K562 (cell line): ENCODE data around the gene PTCH2. TPM values are rescaled to one million over a fixed set of nuclear protein-coding genes. Genes with fewer than 3 reads are reported as not detected.
A peak's percentile ranks its signal among the peaks of the same experiment; 100 is the strongest.

ENCODE experiments used
- ATAC-seq: fragments of 200-7000 bp; cut with Tn5 transposase; 3 replicates; pipeline ENCODE4 v1.9.1; 2020; ENCODE audit warnings: moderate library complexity
- BruUV-seq: library from RNA; stranded (reverse); fragments of 400-500 nt; replicated peaks from 2 replicates; lab custom pipeline; 2021; lab: Mats Ljungman, UMichigan
- CTCF ChIA-PET: fragments of 300-600 bp; formaldehyde crosslinking; extraction: SDS; loops from one replicate; lab custom pipeline; 2021; ENCODE audit warnings: low intra/inter-chr PET ratio; lab: Yijun Ruan, JAX
- POLR2A ChIA-PET: fragments of 300-600, 350-650 bp; sonication (Branson Sonifier 250); formaldehyde crosslinking; extraction: SDS; loops from one replicate; lab custom pipeline; 2021; ENCODE audit warnings: antibody characterized with exemption, inconsistent platforms; lab: Yijun Ruan, JAX
- DNase-seq, 4 experiments: peaks; one replicate each; pipeline versions ENCODE4 v3.0.0 to v3.0.0-alpha.2; 2011 to 2018; ENCODE audit warnings: low spot score in 3 of 4, mixed read lengths in 3 of 4; ENCODE audit errors: extremely low read depth in 1 of 4
- FAIRE-seq: peaks from 2 replicates; lab custom pipeline; 2011; peaks lifted over from hg19 to GRCh38; lab: Jason Lieb, UNC
- H2AFZ ChIP-seq: 2 replicates; pipeline ENCODE4 v1.6.0; 2011; ENCODE audit warnings: low read depth, low read length, control low read depth, inconsistent platforms
- H3K27ac ChIP-seq: fragments of 200-600 bp; 3 replicates; pipeline ENCODE4 v1.8.0; 2011; ENCODE audit warnings: low read depth, mild to moderate bottlenecking, control low read depth, inconsistent platforms, low read length, moderate library complexity, mixed read lengths; ENCODE audit errors: extremely low read depth
- H3K27me3 ChIP-seq, 2 experiments: fragments of 300-600 bp in 1 of 2; 2 replicates in 1 of 2; 3 replicates in 1 of 2; pipeline versions ENCODE4 v1.6.0 to v1.8.0; 2011; ENCODE audit warnings: inconsistent platforms in 2 of 2, low read length in 2 of 2, mild to moderate bottlenecking in 1 of 2, mixed read lengths in 1 of 2, moderate library complexity in 1 of 2; ENCODE audit not compliant: control insufficient read depth in 2 of 2, insufficient read depth in 2 of 2
- H3K36me3 ChIP-seq: fragments of 300-600 bp; 3 replicates; pipeline ENCODE4 v1.8.0; 2011; ENCODE audit warnings: mild to moderate bottlenecking, low read length, inconsistent platforms; ENCODE audit not compliant: control insufficient read depth, insufficient read depth
- H3K4me1 ChIP-seq, 2 experiments: fragments of 200-600 bp in 1 of 2; replicated peaks in 1 of 2; 2 replicates in 1 of 2; 3 replicates in 1 of 2; pipeline versions ENCODE4 v1.5.1 to v1.8.0; 2011; ENCODE audit warnings: inconsistent platforms in 2 of 2, low read length in 2 of 2, mild to moderate bottlenecking in 1 of 2, mixed read lengths in 1 of 2, moderate library complexity in 1 of 2; ENCODE audit not compliant: control insufficient read depth in 2 of 2, insufficient read depth in 2 of 2
- H3K4me2 ChIP-seq: 2 replicates; pipeline ENCODE4 v1.6.1; 2011; ENCODE audit warnings: low read length, control low read depth, inconsistent platforms, mixed read lengths; ENCODE audit not compliant: insufficient read depth
- H3K4me3 ChIP-seq: fragments of 200-600 bp; sonication (generic), shearing (Covaris generic); 2 replicates; pipeline ENCODE4 v1.5.1; 2016; ENCODE audit warnings: control low read depth, inconsistent platforms
- H3K79me2 ChIP-seq: fragments of 200-600 bp; 3 replicates; pipeline ENCODE4 v1.8.0; 2011; ENCODE audit warnings: low read length, inconsistent platforms; ENCODE audit not compliant: control insufficient read depth, insufficient read depth
- H3K9ac ChIP-seq, 2 experiments: 2 replicates each; pipeline versions ENCODE4 v1.6.0 to v1.6.1; 2011; ENCODE audit warnings: low read depth in 2 of 2, low read length in 2 of 2, control low read depth in 1 of 2, inconsistent platforms in 1 of 2, mild to moderate bottlenecking in 1 of 2, mixed read lengths in 1 of 2; ENCODE audit not compliant: insufficient read depth in 1 of 2
- H3K9me1 ChIP-seq: one replicate; pipeline ENCODE4 v1.6.0; 2011; ENCODE audit warnings: inconsistent platforms, mild to moderate bottlenecking, low read length, moderate library complexity; ENCODE audit not compliant: control insufficient read depth, insufficient read depth
- H3K9me3 ChIP-seq: replicated peaks from 2 replicates; pipeline ENCODE4 v1.5.1; 2011; ENCODE audit warnings: low read depth, low read length, inconsistent platforms; ENCODE audit not compliant: control insufficient read depth, insufficient read depth
- H4K20me1 ChIP-seq: replicated peaks from 2 replicates; pipeline ENCODE4 v1.6.1; 2011; ENCODE audit warnings: low read length, inconsistent platforms, mixed read lengths; ENCODE audit not compliant: control insufficient read depth, insufficient read depth
- E2F5 ChIP-seq: sonication (generic); formaldehyde crosslinking; IDR thresholded peaks from 2 replicates; pipeline ENCODE4 v1.8.0; 2022; ENCODE audit warnings: mild to moderate bottlenecking, missing genetic modification reagents
- HOMEZ ChIP-seq: fragments of 250-450 bp; sonication (Bioruptor Pico); IDR thresholded peaks from 2 replicates; pipeline ENCODE4 v1.4.0; 2020; ENCODE audit warnings: mild to moderate bottlenecking, moderate library complexity
- KAT7 ChIP-seq: sonication (generic); formaldehyde crosslinking; IDR thresholded peaks from 2 replicates; pipeline ENCODE4 v1.8.0; 2022; ENCODE audit warnings: missing genetic modification reagents, mild to moderate bottlenecking, borderline replicate concordance
- LEF1 ChIP-seq: fragments of 450-650 bp; IDR thresholded peaks from 2 replicates; pipeline ENCODE4 v1.6.1; 2016; ENCODE audit warnings: mild to moderate bottlenecking
- MYNN ChIP-seq, 2 experiments: sonication (generic); formaldehyde crosslinking in 1 of 2; IDR thresholded peaks; 2 replicates each; pipeline versions ENCODE4 v1.5.0 to v1.6.1; 2016 to 2020; ENCODE audit warnings: antibody characterized with exemption in 1 of 2, missing genetic modification reagents in 1 of 2
- NCOA1 ChIP-seq: fragments of 450-650 bp; IDR thresholded peaks from 2 replicates; pipeline ENCODE4 v1.6.1; 2016; ENCODE audit warnings: low read depth
- NR0B1 ChIP-seq: fragments of 450-650 bp; IDR thresholded peaks from one replicate; pipeline ENCODE4 v1.6.1; 2018; ENCODE audit warnings: mild to moderate bottlenecking, moderate library complexity; ENCODE audit not compliant: partially characterized antibody
- POLR2A ChIP-seq: fragments of 450-650 bp; conservative IDR thresholded peaks from 2 replicates; pipeline ENCODE4 v1.6.1; 2016
- RBM39 ChIP-seq: fragments of 200-400 bp; formaldehyde crosslinking; optimal IDR thresholded peaks from 2 replicates; pipeline ENCODE3; 2018; ENCODE audit warnings: low read depth, low read length
- SMARCA5 ChIP-seq: fragments of 450-650 bp; IDR thresholded peaks from 2 replicates; pipeline ENCODE4 v1.6.1; 2016
- TCF3 ChIP-seq: sonication (generic); formaldehyde crosslinking; IDR thresholded peaks from 2 replicates; pipeline ENCODE4 v1.4.0; 2020; ENCODE audit warnings: mild to moderate bottlenecking, missing genetic modification reagents
- TFAM ChIP-seq: fragments of 250-450 bp; sonication (Bioruptor Pico); conservative IDR thresholded peaks from 2 replicates; pipeline ENCODE4 v1.5.0; 2021; ENCODE audit warnings: mild to moderate bottlenecking, moderate library complexity
- ZBTB43 ChIP-seq: sonication (generic); formaldehyde crosslinking; IDR thresholded peaks from 2 replicates; pipeline ENCODE4 v1.8.0; 2023; ENCODE audit warnings: mild to moderate bottlenecking, missing genetic modification reagents
- ZNF311 ChIP-seq: fragments of 250-450 bp; sonication (Bioruptor Pico); IDR thresholded peaks from 2 replicates; pipeline ENCODE4 v1.4.0; 2020; ENCODE audit warnings: mild to moderate bottlenecking, moderate library complexity
- ZNF57 ChIP-seq: fragments of 450-650 bp; formaldehyde crosslinking; IDR thresholded peaks from 2 replicates; pipeline ENCODE4 v1.4.0; 2020; ENCODE audit warnings: mild to moderate bottlenecking, moderate library complexity
- ZNF668 ChIP-seq: fragments of 250-450 bp; sonication (Bioruptor Pico); IDR thresholded peaks from 2 replicates; pipeline ENCODE4 v1.8.0; 2022; ENCODE audit warnings: mild to moderate bottlenecking, inconsistent platforms
- ZNF764 ChIP-seq: fragments of 250-450 bp; sonication (Bioruptor Pico); IDR thresholded peaks from 2 replicates; pipeline ENCODE4 v1.4.0; 2020; ENCODE audit warnings: low read depth, mild to moderate bottlenecking, moderate library complexity
- WGBS: fragments of 100-300 bp; shearing (Covaris generic); methylation state at CpG from one replicate; pipeline ENCODE4 v1.1.6; 2016; ENCODE audit warnings: low coverage, mixed read lengths; ENCODE audit not compliant: insufficient coverage; ENCODE audit errors: missing lambda C conversion rate; 5-methylcytosine and 5-hydroxymethylcytosine counted together
- in situ Hi-C: fragments of 300-500 bp; cut with MboI; formaldehyde crosslinking; loops from 4 replicates; pipeline ENCODE4 v1.15.0; 2018; ENCODE audit warnings: inconsistent platforms, mixed read lengths
- intact Hi-C: fragments of 100-400 bp; cut with micrococcal nuclease; formaldehyde crosslinking; loops from 2 replicates; pipeline ENCODE4 v1.14.2; 2022
- polyA plus RNA-seq, 8 experiments: library from polyadenylated mRNA; depleted of rRNA in 4 of 8; stranded (reverse) in 5 of 8; unstranded in 3 of 8; fragments of >200 nt; fragmentation: Nextera tagmentation in 2 of 8; fragmentation: Illumina TruSeq in 1 of 8; extraction: Ambion mirVana in 2 of 8; extraction: Trizol in 1 of 8; gene quantifications; 2 replicates each; pipeline versions ENCODE4 v1.2.1 to v1.2.3, GENCODE V29; 2011 to 2014; ENCODE audit warnings: inconsistent platforms in 1 of 8, missing spikeins in 1 of 8
- total RNA-seq, 7 experiments: library from RNA; depleted of rRNA in 6 of 7; stranded (reverse); fragments of >200 nt in 6 of 7; fragmentation: Illumina TruSeq in 2 of 7; extraction: Trizol in 2 of 7; gene quantifications; 2 replicates each; pipeline versions ENCODE4 v1.2.1 to v1.2.3, GENCODE V29; 2011 to 2021; ENCODE audit warnings: low replicate concordance in 1 of 7

Gene PTCH2
- total and polyA plus RNA-seq, 9 of the 15 experiments (the other 6 are each of a cell fraction or from before 2014, with no cell fraction given), result 0.15 to 27.3 (median 0.48) TPM; not detected in 1

GRCh38 chr1:44798481-44799365, 44.3 kb downstream of the PTCH2 start:
- ATAC-seq (no peak), FAIRE-seq (peak; percentile 72), DNase-seq (no peak)
- no peak overlapping the region; the same call in 1 of the 2 replicates for H3K4me2 ChIP-seq
- no peak overlapping the region for H3K4me3 ChIP-seq
- peaks cover 20% of the 10 kb centered on the region for H3K36me3 ChIP-seq
- peaks cover 20% of the 10 kb centered on the region for H3K79me2 ChIP-seq
- peak overlapping the region; percentile 31 to 88; a peak in 3 of 4 replicates for H3K9ac ChIP-seq
- H3K9me3 ChIP-seq, result no peaks in the 10 kb centered on the region
- ChIA-PET POLR2A (interaction anchor here (0.9 to 16.9 kb wide), 9 partner anchors 9 to 770 kb away, joined by 3 to 594 read pairs (median 5); partner anchors contain the start of genes BTBD19 and UROD), CTCF (no interaction called here)
- 75% methylated on average over 10 of the region's 10 CpGs for WGBS
- in situ Hi-C loops, result loop anchor here (10.0 kb wide), 1 partner anchor 506 kb away; no protein-coding TSS in a partner anchor
- peak overlapping the region; percentile 72 for H2AFZ ChIP-seq
- H3K4me1 ChIP-seq, result peaks cover 23 to 51% of the 10 kb centered on the region in 2 experiments
- H4K20me1 ChIP-seq, result no peaks in the 10 kb centered on the region
- H3K9me1 ChIP-seq, result peaks cover 5% of the 10 kb centered on the region
- intact Hi-C loops, result no loop called here
- no peaks in the 10 kb centered on the region; a peak in 1 of 5 replicates for H3K27me3 ChIP-seq
- no TSS peak for BruUV-seq
- 0 out of 3 replicates have a peak overlapping the region, but pooled peaks have one; percentile 32 for H3K27ac ChIP-seq
- no peak for TF ChIP-seq TCF3 (CRISPR knock-in tag)
- 0 out of 2 replicates have a peak, but pooled peaks have one; percentile 3 for TF ChIP-seq KAT7
- TF ChIP-seq ZNF311, result no peak
- no peak for TF ChIP-seq MYNN (IDR thresholded peaks at IDR 0.05)
- no peak for TF ChIP-seq MYNN (CRISPR knock-in tag; IDR thresholded peaks at IDR 0.05)
- TF ChIP-seq RBM39, result no peak
- TF ChIP-seq E2F5 (CRISPR knock-in tag), result no peak
- TF ChIP-seq ZNF57 (CRISPR knock-in tag), result no peak
- TF ChIP-seq NR0B1, result no peak
- TF ChIP-seq ZBTB43 (CRISPR knock-in tag), result no peak
- no peak for TF ChIP-seq ZNF764 (CRISPR knock-in tag)
- no peak for TF ChIP-seq SMARCA5
- no peak for TF ChIP-seq HOMEZ (CRISPR knock-in tag)
- TF ChIP-seq POLR2A, result no peak
- no peak for TF ChIP-seq NCOA1
- no peak for TF ChIP-seq LEF1
- no peak for TF ChIP-seq TFAM
- TF ChIP-seq ZNF668 (CRISPR knock-in tag), result no peak
